Stomach (tissue), 9 donors: ENCODE data around the gene AR. TPM values are rescaled to one million over a fixed set of nuclear protein-coding genes. Genes with fewer than 3 reads are reported as not detected.
"Not testable (repeated sequence)": the region's sequence is repeated elsewhere in the genome, so short reads cannot be mapped to it uniquely, and the experiment has no call there.

Experiments
- DNase-seq, 2 donors: peaks; one replicate each; pipeline versions ENCODE4 v3.0.0 to v3.0.0-alpha.2; 2013 to 2019
- H3K27ac ChIP-seq, 5 donors: fragments of 200-600 bp in 4 of 5; sonication (generic) in 4 of 5; one replicate each; pipeline ENCODE4 v1.5.1; 2013 to 2019; ENCODE audit warnings: mild to moderate bottlenecking in 1 of 5, moderate library complexity in 1 of 5
- H3K27me3 ChIP-seq, 3 donors: fragments of 200-600 bp; sonication (generic); one replicate each; pipeline ENCODE4 v1.5.1; 2017 to 2019; ENCODE audit warnings: mixed run types in 1 of 3
- H3K36me3 ChIP-seq, 4 donors: fragments of 200-600 bp; sonication (generic); 1 replicate in 3 of 4; 2 replicates in 1 of 4; pipeline ENCODE4 v1.5.1; 2016 to 2019
- H3K4me1 ChIP-seq, 4 donors: fragments of 200-600 bp; sonication (generic); one replicate each; pipeline ENCODE4 v1.5.1; 2016 to 2019
- H3K4me3 ChIP-seq, 4 donors: fragments of 200-600 bp; sonication (generic) in 3 of 4; one replicate each; pipeline ENCODE4 v1.5.1; 2016 to 2019; ENCODE audit warnings: mild to moderate bottlenecking in 1 of 4
- H3K9me3 ChIP-seq, 4 donors: fragments of 200-600 bp; sonication (generic); one replicate each; pipeline ENCODE4 v1.5.1; 2016 to 2019
- CTCF ChIP-seq, 7 experiments: fragments of 450-650 bp in 4 of 7; fragments of 200-600 bp in 3 of 7; sonication (generic) in 3 of 7; IDR thresholded peaks; one replicate each; pipeline ENCODE4 v1.5.1; 2016 to 2019; ENCODE audit warnings: antibody characterized with exemption in 7 of 7, control low read depth in 2 of 7, mild to moderate bottlenecking in 1 of 7
- EP300 ChIP-seq: sonication (generic); formaldehyde crosslinking; IDR thresholded peaks from one replicate; pipeline ENCODE4 v1.6.1; 2017; ENCODE audit warnings: antibody characterized with exemption
- POLR2A ChIP-seq, 4 donors: fragments of 450-650 bp; IDR thresholded peaks; one replicate each; pipeline ENCODE4 v1.6.1; 2016; ENCODE audit warnings: antibody characterized with exemption in 4 of 4, control low read depth in 2 of 4, mild to moderate bottlenecking in 1 of 4, moderate library complexity in 1 of 4
- POLR2AphosphoS5 ChIP-seq, 3 donors: sonication (generic); formaldehyde crosslinking; IDR thresholded peaks; one replicate each; pipeline ENCODE4 v1.6.1; 2016; ENCODE audit warnings: antibody characterized with exemption in 3 of 3
- WGBS, 5 donors: extraction: QIAGEN DNeasy Blood & Tissue Kit in 3 of 5; methylation state at CpG; one replicate each; pipeline versions ENCODE4 v1.1.5 to v1.1.7; 2013 to 2018; 5-methylcytosine and 5-hydroxymethylcytosine counted together
- intact Hi-C: fragments of 100-400 bp; cut with DNase I; formaldehyde crosslinking; loops from one replicate; pipeline ENCODE4 v1.15.1; 2023; ENCODE audit warnings: low total_unique reads
- polyA plus RNA-seq, 3 donors: library from polyadenylated mRNA; stranded (reverse); fragments of 200-250 nt; gene quantifications; one replicate each; pipeline ENCODE4 v1.2.3, GENCODE V29; 2013
- total RNA-seq, 5 donors: library from RNA; depleted of rRNA; stranded (reverse); fragments of >200 nt; gene quantifications; one replicate each; pipeline versions ENCODE4 v1.1.0 to v1.2.3, GENCODE V29; 2014 to 2016
- donor health status: healthy with polysubstance abuse.
- donor health status: Bipolar disorder and iron deficiency.
- donor health status: healthy.

The AR gene
- total and polyA plus RNA-seq, 8 donors = 0.50 to 8.8 (median 1.4) TPM

GRCh38 chrX:67636532-67636931 lies 92.7 kb downstream of the AR start:
- TF ChIP-seq POLR2A (IDR thresholded peaks at IDR 0.05) (no peak), POLR2AphosphoS5 (IDR thresholded peaks at IDR 0.05) (no peak), CTCF (IDR thresholded peaks at IDR 0.05) (no peak), EP300 (no peak)
- intact Hi-C loops = no loop called here

GRCh38 chrX:67637293-67637692 lies 93.5 kb downstream of the AR start:
- intact Hi-C loops, H3K4me3 ChIP-seq, H3K27me3 ChIP-seq, H3K9me3 ChIP-seq, DNase-seq, H3K4me1 ChIP-seq, H3K36me3 ChIP-seq, H3K27ac ChIP-seq: not testable (repeated sequence)
- 80 to 98% (median 91%) methylated on average over 2 to 3 of the region's 3 CpGs for WGBS, 5 donors

More at GRCh38 chrX:67636532-67636931, 92.7 kb downstream of the AR start:
- H3K4me3 ChIP-seq = no peak overlapping the region
- no peaks in the 10 kb centered on the region for H3K27me3 ChIP-seq
- no peak overlapping the region for H3K27ac ChIP-seq
- H3K36me3 ChIP-seq = no peaks in the 10 kb centered on the region
- H3K4me1 ChIP-seq = no peaks in the 10 kb centered on the region
- H3K9me3 ChIP-seq = peaks cover 0 to 8% (median 3%) of the 10 kb centered on the region in 4 donors
- no peak for DNase-seq

- Histone ChIP-seq H3K36me3 (no peaks in the 10 kb centered on the region), H3K9me3 (peaks cover 0 to 3% (median 0%) of the 10 kb centered on the region in 4 donors), H3K27me3 (no peaks in the 10 kb centered on the region), H3K4me1 (no peaks in the 10 kb centered on the region), H3K4me3 (no peak overlapping the region), H3K27ac (no peak overlapping the region)
- no peak for DNase-seq
- TF ChIP-seq POLR2AphosphoS5 (IDR thresholded peaks at IDR 0.05) = no peak
- TF ChIP-seq POLR2A (IDR thresholded peaks at IDR 0.05) = no peak
- no peak for TF ChIP-seq CTCF (IDR thresholded peaks at IDR 0.05)
- TF ChIP-seq EP300 = no peak
- WGBS, 5 donors = 43 to 89% (median 73%) methylated on average over 2 to 4 of the region's 4 CpGs
- intact Hi-C loops = no loop called here
Observed at GRCh38 chrX:67648361-67648760, 104.5 kb downstream of the AR start.

GRCh38 chrX:67651437-67652142 lies 107.8 kb downstream of the AR start:
- no peak for DNase-seq
- Histone ChIP-seq H3K4me1 (no peaks in the 10 kb centered on the region), H3K4me3 (no peak overlapping the region), H3K27me3 (no peaks in the 10 kb centered on the region), H3K36me3 (no peaks in the 10 kb centered on the region), H3K27ac (no peak overlapping the region), H3K9me3 (peaks cover 0 to 3% (median 0%) of the 10 kb centered on the region in 4 donors)
- WGBS, 5 donors = 67 to 98% (median 84%) methylated on average over 6 of the region's 6 CpGs
- TF ChIP-seq CTCF (IDR thresholded peaks at IDR 0.05) = no peak
- TF ChIP-seq POLR2A (IDR thresholded peaks at IDR 0.05) = no peak
- no peak for TF ChIP-seq EP300
- TF ChIP-seq POLR2AphosphoS5 (IDR thresholded peaks at IDR 0.05) = no peak
- intact Hi-C loops = no loop called here

- Histone ChIP-seq H3K27me3 (no peaks in the 10 kb centered on the region), H3K9me3 (peaks cover 0 to 3% (median 0%) of the 10 kb centered on the region in 4 donors), H3K4me3 (no peak overlapping the region), H3K36me3 (no peaks in the 10 kb centered on the region), H3K4me1 (no peaks in the 10 kb centered on the region), H3K27ac (no peak overlapping the region)
- TF ChIP-seq POLR2A (IDR thresholded peaks at IDR 0.05) (no peak), CTCF (IDR thresholded peaks at IDR 0.05) (no peak)
- no peak for DNase-seq
- intact Hi-C loops = no loop called here
Observed at GRCh38 chrX:67652543-67652942, 108.7 kb downstream of the AR start.
